ENCODE results near the gene CCDC12.
"Not testable (repeated sequence)": the region's sequence is repeated elsewhere in the genome, so short reads cannot be mapped to it uniquely, and the experiment has no call there.

Gene CCDC12

GRCh38 chr3:46981932-46982471 is 5.5 kb upstream of the CCDC12 start:
- DNase-seq (ENCODE audit: low spot score) = no peak
- FAIRE-seq = no peak

- FAIRE-seq (no peak), DNase-seq (ENCODE audit: low spot score) (no peak)
Observed at GRCh38 chr3:46979958-46980497, 3.5 kb upstream of the CCDC12 start.

- DNase-seq (ENCODE audit: low spot score) (peak; percentile 89), FAIRE-seq (no peak)
Observed at GRCh38 chr3:46978985-46979944, 2.7 kb upstream of the CCDC12 start, which contains the start of gene NBEAL2. Gene NBEAL2, plus strand, starts transcription at chr3:46979666. Its CDS starts 196 bp downstream, at chr3:46979862.

- DNase-seq (ENCODE audit: low spot score) (no peak), FAIRE-seq (no peak)
Observed at GRCh38 chr3:46978381-46978780, 1.8 kb upstream of the CCDC12 start.

- DNase-seq (ENCODE audit: low spot score) (no peak), FAIRE-seq (no peak)
Observed at GRCh38 chr3:46977811-46978195, 1.3 kb upstream of the CCDC12 start.

- FAIRE-seq (no peak), DNase-seq (ENCODE audit: low spot score) (no peak)
Observed at GRCh38 chr3:46974421-46975171, 1.9 kb downstream of the CCDC12 start.

- DNase-seq (ENCODE audit: low spot score) (no peak), FAIRE-seq (no peak)
Observed at GRCh38 chr3:46972396-46972795, 4.1 kb downstream of the CCDC12 start.

GRCh38 chr3:46971742-46972141 is 4.8 kb downstream of the CCDC12 start:
- no peak for DNase-seq (ENCODE audit: low spot score)

GRCh38 chr3:46971151-46971550 is 5.4 kb downstream of the CCDC12 start:
- DNase-seq (ENCODE audit: low spot score) (no peak), FAIRE-seq (no peak)

More at GRCh38 chr3:46971742-46972141, 4.8 kb downstream of the CCDC12 start:
- no peak for FAIRE-seq

- FAIRE-seq = peak; percentile 89
- peak; percentile 57 for DNase-seq (ENCODE audit: low spot score)
Observed at GRCh38 chr3:46970391-46971091, 6.0 kb downstream of the CCDC12 start.

- FAIRE-seq (no peak), DNase-seq (ENCODE audit: low spot score) (no peak)
Observed at GRCh38 chr3:46968783-46969428, 7.6 kb downstream of the CCDC12 start.

- DNase-seq (ENCODE audit: low spot score) = no peak
- no peak for FAIRE-seq
Observed at GRCh38 chr3:46966811-46967210, 9.7 kb downstream of the CCDC12 start.

- DNase-seq (ENCODE audit: low spot score) (no peak), FAIRE-seq (no peak)
Observed at GRCh38 chr3:46965151-46965550, 11.4 kb downstream of the CCDC12 start.

GRCh38 chr3:46964038-46964590 is 12.4 kb downstream of the CCDC12 start:
- FAIRE-seq; DNase-seq (ENCODE audit: low spot score): not testable (repeated sequence)

- DNase-seq (ENCODE audit: low spot score) = no peak
- no peak for FAIRE-seq
Observed at GRCh38 chr3:46962990-46963389, 13.6 kb downstream of the CCDC12 start.

GRCh38 chr3:46962427-46962826 is 14.1 kb downstream of the CCDC12 start:
- DNase-seq (ENCODE audit: low spot score) (no peak), FAIRE-seq (no peak)

GRCh38 chr3:46960835-46961234 is 15.7 kb downstream of the CCDC12 start:
- no peak for FAIRE-seq

GRCh38 chr3:46960081-46960701 is 16.4 kb downstream of the CCDC12 start:
- FAIRE-seq = no peak

More at GRCh38 chr3:46960835-46961234, 15.7 kb downstream of the CCDC12 start:
- DNase-seq (ENCODE audit: low spot score) = no peak

GRCh38 chr3:46959161-46959511 is 17.4 kb downstream of the CCDC12 start:
- no peak for DNase-seq (ENCODE audit: low spot score)
- FAIRE-seq = no peak

More at GRCh38 chr3:46960081-46960701, 16.4 kb downstream of the CCDC12 start:
- DNase-seq (ENCODE audit: low spot score) = no peak
